HEK293 (cell line): ENCODE measurements around the gene SLC2A9.

Experiments
- BCL11A ChIP-seq: fragments of 450-650 bp; formaldehyde crosslinking; IDR thresholded peaks from 2 replicates; pipeline ENCODE4 v1.5.1; 2016; ENCODE audit warnings: low read depth, missing biosample characterization, missing genetic modification characterization
- KLF1 ChIP-seq: fragments of 450-650 bp; formaldehyde crosslinking; IDR thresholded peaks from 2 replicates; pipeline ENCODE4 v1.5.1; 2016; ENCODE audit warnings: missing biosample characterization, missing genetic modification characterization
- SALL2 ChIP-seq: fragments of 450-650 bp; formaldehyde crosslinking; IDR thresholded peaks from 2 replicates; pipeline ENCODE4 v1.5.0; 2017; ENCODE audit warnings: missing biosample characterization, mild to moderate bottlenecking, missing genetic modification characterization, borderline replicate concordance
- SETDB1 ChIP-seq: IDR thresholded peaks from one replicate; pipeline ENCODE4 v1.6.1; 2017; ENCODE audit warnings: mild to moderate bottlenecking, low read length, moderate library complexity, mixed read lengths; ENCODE audit not compliant: insufficient read length
- YY1 ChIP-seq: fragments of 450-650 bp; formaldehyde crosslinking; IDR thresholded peaks from 2 replicates; pipeline ENCODE4 v1.5.1; 2018; ENCODE audit warnings: missing biosample characterization, missing genetic modification characterization
- ZNF157 ChIP-seq: fragments of 450-650 bp; formaldehyde crosslinking; IDR thresholded peaks from 2 replicates; pipeline ENCODE4 v1.5.1; 2016; ENCODE audit warnings: missing biosample characterization, missing genetic modification characterization
- ZNF248 ChIP-seq: fragments of 450-650 bp; formaldehyde crosslinking; IDR thresholded peaks from 2 replicates; pipeline ENCODE4 v1.5.1; 2017; ENCODE audit warnings: missing biosample characterization, missing genetic modification characterization
- ZNF501 ChIP-seq: fragments of 450-650 bp; formaldehyde crosslinking; IDR thresholded peaks from 2 replicates; pipeline ENCODE4 v1.5.1; 2016; ENCODE audit warnings: missing biosample characterization, missing genetic modification characterization
- ZNF658 ChIP-seq: fragments of 450-650 bp; formaldehyde crosslinking; IDR thresholded peaks from 2 replicates; pipeline ENCODE4; 2016; ENCODE audit warnings: missing biosample characterization, missing genetic modification characterization
- TF ChIP-seq, protein P1 (sequence below): fragments of 450-650 bp; formaldehyde crosslinking; IDR thresholded peaks from 2 replicates; pipeline ENCODE4 v1.5.1; 2016; ENCODE audit warnings: missing biosample characterization, missing genetic modification characterization
- TF ChIP-seq, protein P2 (sequence below): fragments of 450-650 bp; formaldehyde crosslinking; IDR thresholded peaks from 2 replicates; pipeline ENCODE4 v1.5.1; 2016; ENCODE audit warnings: missing biosample characterization, missing genetic modification characterization

GRCh38 chr4:10058371-10058770, 37.1 kb upstream of the SLC2A9 start:
- TF ChIP-seq BCL11A (tag by site-specific recombination) (no peak), YY1 (tag by site-specific recombination) (no peak), ZNF658 (tag by site-specific recombination) (no peak), SETDB1 (no peak), KLF1 (tag by site-specific recombination) (no peak), ZNF248 (tag by site-specific recombination) (no peak), ZNF501 (tag by site-specific recombination) (no peak), SALL2 (no peak), ZNF157 (no peak)
- TF ChIP-seq, protein P1, sequence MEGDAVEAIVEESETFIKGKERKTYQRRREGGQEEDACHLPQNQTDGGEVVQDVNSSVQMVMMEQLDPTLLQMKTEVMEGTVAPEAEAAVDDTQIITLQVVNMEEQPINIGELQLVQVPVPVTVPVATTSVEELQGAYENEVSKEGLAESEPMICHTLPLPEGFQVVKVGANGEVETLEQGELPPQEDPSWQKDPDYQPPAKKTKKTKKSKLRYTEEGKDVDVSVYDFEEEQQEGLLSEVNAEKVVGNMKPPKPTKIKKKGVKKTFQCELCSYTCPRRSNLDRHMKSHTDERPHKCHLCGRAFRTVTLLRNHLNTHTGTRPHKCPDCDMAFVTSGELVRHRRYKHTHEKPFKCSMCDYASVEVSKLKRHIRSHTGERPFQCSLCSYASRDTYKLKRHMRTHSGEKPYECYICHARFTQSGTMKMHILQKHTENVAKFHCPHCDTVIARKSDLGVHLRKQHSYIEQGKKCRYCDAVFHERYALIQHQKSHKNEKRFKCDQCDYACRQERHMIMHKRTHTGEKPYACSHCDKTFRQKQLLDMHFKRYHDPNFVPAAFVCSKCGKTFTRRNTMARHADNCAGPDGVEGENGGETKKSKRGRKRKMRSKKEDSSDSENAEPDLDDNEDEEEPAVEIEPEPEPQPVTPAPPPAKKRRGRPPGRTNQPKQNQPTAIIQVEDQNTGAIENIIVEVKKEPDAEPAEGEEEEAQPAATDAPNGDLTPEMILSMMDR (tag by site-specific recombination) = no peak
- TF ChIP-seq, protein P2, sequence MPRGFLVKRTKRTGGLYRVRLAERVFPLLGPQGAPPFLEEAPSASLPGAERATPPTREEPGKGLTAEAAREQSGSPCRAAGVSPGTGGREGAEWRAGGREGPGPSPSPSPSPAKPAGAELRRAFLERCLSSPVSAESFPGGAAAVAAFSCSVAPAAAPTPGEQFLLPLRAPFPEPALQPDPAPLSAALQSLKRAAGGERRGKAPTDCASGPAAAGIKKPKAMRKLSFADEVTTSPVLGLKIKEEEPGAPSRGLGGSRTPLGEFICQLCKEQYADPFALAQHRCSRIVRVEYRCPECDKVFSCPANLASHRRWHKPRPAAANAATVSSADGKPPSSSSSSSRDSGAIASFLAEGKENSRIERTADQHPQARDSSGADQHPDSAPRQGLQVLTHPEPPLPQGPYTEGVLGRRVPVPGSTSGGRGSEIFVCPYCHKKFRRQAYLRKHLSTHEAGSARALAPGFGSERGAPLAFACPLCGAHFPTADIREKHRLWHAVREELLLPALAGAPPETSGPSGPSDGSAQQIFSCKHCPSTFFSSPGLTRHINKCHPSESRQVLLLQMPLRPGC (tag by site-specific recombination) = no peak
